HepG2 (cell line): Measurements from ENCODE around the gene ANKRD13D. TPM values are rescaled to one million over a fixed set of nuclear protein-coding genes. Genes with fewer than 3 reads are reported as not detected.
A peak's percentile ranks its signal among the peaks of the same experiment; 100 is the strongest.

Experiments
- CBX2 ChIP-seq, 2 experiments: fragments of 200-600 bp in 1 of 2; sonication (generic); formaldehyde crosslinking in 1 of 2; IDR thresholded peaks; 2 replicates each; pipeline versions ENCODE4 v1.7.0 to v1.8.1; 2018 to 2022; ENCODE audit warnings: low read depth in 2 of 2, low read length in 1 of 2, mild to moderate bottlenecking in 1 of 2, missing genetic modification reagents in 1 of 2
- DDIT3 ChIP-seq: sonication (generic); formaldehyde crosslinking; IDR thresholded peaks from 2 replicates; pipeline ENCODE4 v1.4.0; 2020; ENCODE audit warnings: mild to moderate bottlenecking, missing genetic modification reagents
- HIC2 ChIP-seq: sonication (generic); formaldehyde crosslinking; IDR thresholded peaks from 2 replicates; pipeline ENCODE4 v1.9.0; 2022; ENCODE audit warnings: low read depth, missing genetic modification reagents
- IRF9 ChIP-seq: sonication (generic); formaldehyde crosslinking; IDR thresholded peaks from 2 replicates; pipeline ENCODE4 v1.8.0; 2022; ENCODE audit warnings: missing genetic modification reagents, mild to moderate bottlenecking, borderline replicate concordance
- MTERF4 ChIP-seq: sonication (generic); formaldehyde crosslinking; IDR thresholded peaks from 2 replicates; pipeline ENCODE4 v1.8.0; 2023; ENCODE audit warnings: mild to moderate bottlenecking, missing genetic modification reagents
- NCOA2 ChIP-seq: sonication (generic); formaldehyde crosslinking; IDR thresholded peaks from 2 replicates; pipeline ENCODE4 v1.8.0; 2022; ENCODE audit warnings: inconsistent platforms
- NCOA5 ChIP-seq: sonication (generic); formaldehyde crosslinking; IDR thresholded peaks from 2 replicates; pipeline ENCODE4 v1.4.0; 2020; ENCODE audit warnings: missing genetic modification reagents
- PATZ1 ChIP-seq: sonication (generic); formaldehyde crosslinking; IDR thresholded peaks from 2 replicates; pipeline ENCODE4 v1.4.0; 2020; ENCODE audit warnings: missing genetic modification reagents
- RARA ChIP-seq: IDR thresholded peaks from 2 replicates; pipeline ENCODE4 v1.6.1; 2016; ENCODE audit warnings: missing genetic modification reagents, missing compliant biosample characterization
- RARG ChIP-seq: sonication (generic); formaldehyde crosslinking; IDR thresholded peaks from 2 replicates; pipeline ENCODE4 v1.4.0; 2020; ENCODE audit warnings: low read depth, mild to moderate bottlenecking, missing genetic modification reagents
- SP4 ChIP-seq: sonication (generic); formaldehyde crosslinking; IDR thresholded peaks from 2 replicates; pipeline ENCODE4 v1.8.1; 2023; ENCODE audit warnings: mild to moderate bottlenecking, missing genetic modification reagents
- ZBTB8A ChIP-seq: sonication (generic); formaldehyde crosslinking; IDR thresholded peaks from 2 replicates; pipeline ENCODE4 v1.4.0; 2020; ENCODE audit warnings: mild to moderate bottlenecking, low read depth, missing genetic modification reagents, borderline replicate concordance
- ZHX2 ChIP-seq, 2 experiments: sonication (generic) in 1 of 2; formaldehyde crosslinking in 1 of 2; IDR thresholded peaks; 2 replicates each; pipeline versions ENCODE4 v1.6.1 to v1.9.0; 2014 to 2022; ENCODE audit warnings: antibody characterized with exemption in 1 of 2, borderline replicate concordance in 1 of 2, inconsistent platforms in 1 of 2, low read depth in 1 of 2, missing genetic modification reagents in 1 of 2
- ZNF737 ChIP-seq: sonication (generic); formaldehyde crosslinking; IDR thresholded peaks from 2 replicates; pipeline ENCODE4 v1.5.0; 2020; ENCODE audit warnings: missing genetic modification reagents, mild to moderate bottlenecking, borderline replicate concordance
- polyA plus RNA-seq, 8 experiments: library from polyadenylated mRNA; depleted of rRNA in 3 of 8; stranded (reverse) in 7 of 8; unstranded in 1 of 8; fragments of >200 nt; fragmentation: Illumina TruSeq in 4 of 8; extraction: Trizol in 4 of 8; gene quantifications; 2 replicates each; pipeline versions ENCODE4 v1.2.1 to v1.2.3, GENCODE V29; 2011 to 2016; ENCODE audit warnings: low read depth in 4 of 8, missing spikeins in 1 of 8, mixed read lengths in 1 of 8; ENCODE audit not compliant: insufficient read depth in 1 of 8
- total RNA-seq, 5 experiments: library from RNA; depleted of rRNA; stranded (reverse); fragments of >200 nt; fragmentation: Illumina TruSeq; extraction: Trizol; gene quantifications; 2 replicates each; pipeline ENCODE4 v1.2.3, GENCODE V29; 2016; ENCODE audit warnings: low read depth in 1 of 5

The ANKRD13D gene
- total and polyA plus RNA-seq, 2 of the 13 experiments (the other 11 are each of a cell fraction or from before 2014, with no cell fraction given): 18.6 to 27.3 TPM

- TF ChIP-seq MTERF4 (CRISPR knock-in tag) (no peak; the same call in 1 of the 2 replicates), IRF9 (no peak), ZBTB8A (CRISPR knock-in tag) (peak; percentile 90), RARG (no peak), NCOA2 (CRISPR knock-in tag) (peak; percentile 45; the same call in 1 of the 2 replicates), PATZ1 (peak; percentile 27; the same call in 1 of the 2 replicates), NCOA5 (CRISPR knock-in tag) (peak; percentile 48; the same call in 1 of the 2 replicates), RARA (0 out of 2 replicates have a peak, but pooled peaks have one; percentile 13), SP4 (peak; percentile 68; the same call in 1 of the 2 replicates), ZNF737 (peak; percentile 25; the same call in 1 of the 2 replicates), CBX2 (IDR thresholded peaks at IDR 0.05; ENCODE audit: low read depth, low read length) (no peak), CBX2 (CRISPR knock-in tag; IDR thresholded peaks at IDR 0.05; ENCODE audit: low read depth) (no peak), DDIT3 (CRISPR knock-in tag) (no peak), ZHX2 (IDR thresholded peaks at IDR 0.05; ENCODE audit: low read depth) (no peak; the same call in 1 of the 2 replicates), ZHX2 (CRISPR knock-in tag; IDR thresholded peaks at IDR 0.05; ENCODE audit: borderline replicate concordance) (no peak), HIC2 (no peak)
Observed at GRCh38 chr11:67317205-67317887, 28.2 kb downstream of the ANKRD13D start (continued).
